Measurements from ENCODE around the gene NACC2. TPM values are rescaled to one million over a fixed set of nuclear protein-coding genes. Genes with fewer than 3 reads are reported as not detected.

The NACC2 gene
- total RNA-seq, 4 donors from 2014 or later: 10.4 to 21.6 (median 12.8) TPM

DNA sequence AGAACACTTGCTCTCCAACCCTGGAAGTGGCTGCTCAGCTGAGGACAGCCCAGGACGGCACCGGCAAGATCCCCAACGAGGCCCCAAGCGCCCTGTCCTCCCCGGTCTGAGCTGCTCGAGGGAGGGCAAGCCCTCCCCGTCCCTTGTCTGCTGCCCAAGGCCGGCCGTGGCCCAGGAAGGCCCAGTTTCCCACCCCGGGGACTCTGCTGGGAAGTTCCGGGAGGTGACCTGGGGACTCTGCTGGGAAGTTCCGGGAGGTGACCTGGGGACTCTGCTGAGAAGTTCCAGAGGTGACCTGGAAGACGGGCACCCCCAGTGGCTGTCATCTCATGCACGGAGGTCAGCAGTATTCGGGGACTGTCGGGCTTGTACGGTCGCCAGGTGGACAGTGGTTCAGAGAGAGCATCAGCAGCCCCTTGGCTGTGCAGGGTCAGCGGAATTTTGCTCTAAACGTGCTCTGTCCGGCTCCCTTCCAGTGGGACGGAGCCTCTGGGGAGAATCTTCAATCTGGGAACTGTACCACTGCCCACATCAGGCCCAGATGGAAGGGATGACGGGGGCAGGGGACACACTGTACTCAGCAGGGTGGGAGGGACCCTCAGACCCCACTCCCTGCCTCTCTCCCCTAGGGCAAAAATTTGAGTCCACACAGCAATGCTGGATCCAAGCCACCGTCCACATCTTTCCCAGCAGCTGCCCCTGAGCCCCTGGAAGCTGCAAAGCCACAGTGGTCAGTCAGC, 7.2 kb downstream of the NACC2 start:
- WGBS, 2 donors: 58 to 85% methylated on average over 6 to 7 of the region's 24 CpGs
- Histone ChIP-seq H3K9me3 (no peaks in the 10 kb centered on the region), H3K4me1 (peaks cover 18 to 88% (median 70%) of the 10 kb centered on the region in 3 donors), H3K4me3 (no peak overlapping the region), H3K27me3 (no peaks in the 10 kb centered on the region), H3K36me3 (peaks cover 0 to 18% (median 0%) of the 10 kb centered on the region in 3 donors), H3K27ac (peak overlapping the region in 3 of 4 donors; percentile 23 to 97 (median 37))
- intact Hi-C loops (cut with DNase I): no loop called here
- TF ChIP-seq POLR2A (IDR thresholded peaks at IDR 0.05): no peak
- no peak for DNase-seq

DNA sequence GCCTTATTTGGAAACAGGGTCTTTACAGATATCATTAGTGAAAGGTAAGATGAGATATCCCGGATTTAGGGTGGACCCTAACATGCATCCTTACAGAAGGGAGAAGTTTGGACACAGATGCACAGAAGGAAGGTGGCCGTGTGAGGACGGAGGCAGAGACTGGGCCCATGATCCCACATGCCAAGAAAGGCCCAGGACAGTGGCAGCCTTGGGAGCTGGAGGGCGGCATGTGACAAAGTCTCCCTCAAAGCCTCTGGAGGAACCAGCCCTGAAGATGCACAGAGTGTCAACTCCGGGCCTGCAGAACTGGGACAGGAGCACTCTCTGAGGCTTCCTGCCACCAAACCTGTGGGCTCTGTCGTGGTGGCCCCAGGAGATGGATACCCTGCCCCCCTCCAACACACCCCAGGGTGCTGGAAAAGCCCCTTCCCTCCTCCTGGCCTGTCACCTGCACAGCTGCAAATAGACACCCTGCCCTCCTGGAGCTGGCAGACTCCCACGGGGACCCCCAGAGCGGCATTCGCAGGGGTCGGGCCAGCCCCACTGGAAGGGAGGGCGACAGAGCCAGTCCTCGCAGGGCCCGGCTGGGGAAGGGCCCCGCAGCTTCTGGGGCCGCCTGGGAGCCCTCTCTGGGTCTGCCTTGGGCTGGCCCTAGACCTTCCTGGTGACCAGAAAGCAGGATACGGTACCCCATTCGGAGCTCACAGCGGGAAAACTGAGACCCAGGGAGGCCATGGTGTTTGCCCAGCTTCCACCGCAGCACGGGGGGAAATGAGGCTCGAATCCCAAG, 7.9 kb downstream of the NACC2 start:
- DNase-seq: no peak

DNA sequence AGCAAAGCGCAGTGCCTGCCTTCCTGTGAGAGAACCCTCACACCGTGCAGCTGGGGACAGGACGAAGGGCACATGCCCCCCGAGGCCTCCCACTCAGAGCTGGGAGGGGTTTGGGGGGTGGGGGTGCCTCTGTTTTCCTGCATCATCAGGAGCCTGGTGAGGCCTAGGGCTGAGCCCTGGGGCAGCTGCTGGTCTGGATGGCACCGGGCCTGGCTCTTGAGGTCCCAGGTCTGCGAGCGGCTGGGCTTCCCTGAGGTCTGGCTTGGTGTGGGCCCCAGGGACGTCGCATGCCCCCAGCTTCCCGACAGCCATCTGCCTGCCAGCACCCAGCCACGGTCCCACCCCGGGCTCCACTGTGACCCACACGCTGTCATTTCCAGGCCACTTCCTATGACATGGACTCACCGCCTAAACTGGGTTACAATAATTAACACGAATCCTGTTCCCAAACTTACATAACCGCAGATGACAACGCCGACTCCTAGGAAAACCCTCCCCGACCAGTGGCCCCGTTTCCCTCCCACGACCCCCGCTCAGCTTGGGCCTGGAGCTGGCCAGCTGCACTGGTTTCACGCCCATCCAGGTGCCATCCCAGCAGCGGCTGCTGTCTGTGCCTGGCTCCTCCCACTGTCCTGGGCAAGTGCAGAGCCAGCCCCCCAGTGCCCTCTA, 8.7 kb downstream of the NACC2 start:
- intact Hi-C loops (cut with DNase I): no loop called here
- Histone ChIP-seq H3K4me3 (no peak overlapping the region), H3K4me1 (peaks cover 21 to 88% (median 64%) of the 10 kb centered on the region in 3 donors), H3K27me3 (no peaks in the 10 kb centered on the region), H3K9me3 (no peaks in the 10 kb centered on the region), H3K36me3 (peaks cover 0 to 22% (median 0%) of the 10 kb centered on the region in 3 donors), H3K27ac (peak overlapping the region; percentile 10 to 57 (median 38))
- 67 to 75% methylated on average over 10 to 16 of the region's 24 CpGs for WGBS, 2 donors
- no peak for DNase-seq
- TF ChIP-seq, protein P1, sequence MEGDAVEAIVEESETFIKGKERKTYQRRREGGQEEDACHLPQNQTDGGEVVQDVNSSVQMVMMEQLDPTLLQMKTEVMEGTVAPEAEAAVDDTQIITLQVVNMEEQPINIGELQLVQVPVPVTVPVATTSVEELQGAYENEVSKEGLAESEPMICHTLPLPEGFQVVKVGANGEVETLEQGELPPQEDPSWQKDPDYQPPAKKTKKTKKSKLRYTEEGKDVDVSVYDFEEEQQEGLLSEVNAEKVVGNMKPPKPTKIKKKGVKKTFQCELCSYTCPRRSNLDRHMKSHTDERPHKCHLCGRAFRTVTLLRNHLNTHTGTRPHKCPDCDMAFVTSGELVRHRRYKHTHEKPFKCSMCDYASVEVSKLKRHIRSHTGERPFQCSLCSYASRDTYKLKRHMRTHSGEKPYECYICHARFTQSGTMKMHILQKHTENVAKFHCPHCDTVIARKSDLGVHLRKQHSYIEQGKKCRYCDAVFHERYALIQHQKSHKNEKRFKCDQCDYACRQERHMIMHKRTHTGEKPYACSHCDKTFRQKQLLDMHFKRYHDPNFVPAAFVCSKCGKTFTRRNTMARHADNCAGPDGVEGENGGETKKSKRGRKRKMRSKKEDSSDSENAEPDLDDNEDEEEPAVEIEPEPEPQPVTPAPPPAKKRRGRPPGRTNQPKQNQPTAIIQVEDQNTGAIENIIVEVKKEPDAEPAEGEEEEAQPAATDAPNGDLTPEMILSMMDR (IDR thresholded peaks at IDR 0.05): no peak
- no peak for TF ChIP-seq POLR2A (IDR thresholded peaks at IDR 0.05)

More for the DNA sequence above, 7.9 kb downstream of the NACC2 start:
- peaks cover 14 to 88% (median 64%) of the 10 kb centered on the region in 3 donors for H3K4me1 ChIP-seq
- H3K36me3 ChIP-seq: peaks cover 0 to 22% (median 0%) of the 10 kb centered on the region in 3 donors
- intact Hi-C loops (cut with DNase I): no loop called here
- TF ChIP-seq, protein P1 (IDR thresholded peaks at IDR 0.05): no peak
- H3K27me3 ChIP-seq: no peaks in the 10 kb centered on the region
- H3K27ac ChIP-seq: peak overlapping the region in 3 of 4 donors; percentile 37 to 97 (median 56)
- H3K9me3 ChIP-seq: no peaks in the 10 kb centered on the region
- no peak overlapping the region for H3K4me3 ChIP-seq
- WGBS, 2 donors: 84 to 86% methylated on average over 1 to 6 of the region's 21 CpGs

DNA sequence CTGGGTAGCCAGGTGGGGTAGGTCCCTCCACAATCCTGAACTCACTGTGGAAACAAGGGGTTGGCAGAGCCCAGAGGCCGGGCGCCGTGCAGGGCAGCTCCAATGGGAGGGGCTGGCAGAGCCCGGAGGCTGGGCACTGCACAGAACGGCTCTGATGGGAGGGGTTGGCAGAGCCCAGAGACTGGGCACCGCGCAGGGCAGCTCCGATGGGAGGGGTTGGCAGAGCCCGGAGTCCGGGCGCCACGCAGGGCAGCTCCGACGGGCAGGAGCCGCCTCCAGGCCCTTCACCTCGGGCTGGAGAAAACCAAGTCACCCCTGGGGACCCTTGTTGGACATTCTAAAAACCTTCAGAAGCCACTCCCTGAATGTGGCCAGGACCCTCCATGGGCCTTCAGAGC, 9.3 kb downstream of the NACC2 start:
- 18 to 20% methylated on average over 3 to 4 of the region's 16 CpGs for WGBS, 2 donors
- intact Hi-C loops (cut with DNase I): no loop called here
- no peaks in the 10 kb centered on the region for H3K9me3 ChIP-seq
- H3K36me3 ChIP-seq: peaks cover 0 to 22% (median 0%) of the 10 kb centered on the region in 3 donors
- no peak for TF ChIP-seq POLR2A (IDR thresholded peaks at IDR 0.05)
- TF ChIP-seq, protein P1 (IDR thresholded peaks at IDR 0.05): no peak
- no peaks in the 10 kb centered on the region for H3K27me3 ChIP-seq
- H3K27ac ChIP-seq: peak overlapping the region; percentile 10 to 57 (median 38)
- no peak for DNase-seq
- H3K4me3 ChIP-seq: no peak overlapping the region
- peaks cover 21 to 88% (median 59%) of the 10 kb centered on the region in 3 donors for H3K4me1 ChIP-seq

DNA sequence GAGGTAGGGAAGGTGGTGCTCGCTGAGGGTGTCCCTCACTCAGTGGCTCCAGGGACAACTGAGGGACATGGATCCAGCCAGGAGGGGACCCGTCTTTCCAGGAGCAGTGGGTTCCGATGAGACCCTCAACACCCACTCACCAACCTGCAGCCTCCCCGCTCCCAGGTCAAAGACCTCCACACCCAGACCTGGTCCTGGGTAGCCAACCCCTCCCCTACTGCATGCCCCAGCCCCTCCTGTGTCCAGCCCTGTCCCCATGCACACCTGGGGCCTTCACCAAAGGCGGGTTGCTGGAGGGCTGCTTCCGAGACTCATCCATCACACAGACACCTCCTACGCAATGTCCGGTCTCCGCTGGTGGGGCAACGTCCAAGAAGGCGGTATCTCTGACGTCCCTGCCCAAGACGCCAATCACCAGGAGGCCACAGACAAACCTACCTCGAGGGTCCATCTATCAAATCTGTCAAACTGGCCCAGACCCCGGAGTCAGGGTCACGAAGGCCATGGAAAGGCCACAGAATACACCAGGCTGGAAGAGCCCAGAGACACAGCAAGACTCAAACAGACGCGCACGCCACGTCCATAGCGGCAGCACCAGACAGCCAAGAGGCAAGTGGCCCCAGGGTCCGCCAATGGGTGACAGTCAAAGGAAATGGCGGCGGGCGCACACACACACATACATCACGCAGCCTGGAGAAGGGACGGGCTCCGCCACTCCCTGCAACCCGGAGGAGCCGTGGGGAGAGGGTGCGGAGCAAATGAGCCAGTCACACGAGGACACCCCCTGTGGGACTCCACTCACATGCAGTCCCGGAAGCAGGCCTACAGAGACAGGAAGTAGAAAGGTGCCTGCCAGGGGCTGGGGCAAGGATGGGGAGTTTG, 10.8 kb downstream of the NACC2 start:
- 79 to 92% methylated on average over 12 to 18 of the region's 33 CpGs for WGBS, 2 donors
- peaks cover 0 to 22% (median 0%) of the 10 kb centered on the region in 3 donors for H3K36me3 ChIP-seq
- no peak for DNase-seq
- no peaks in the 10 kb centered on the region for H3K9me3 ChIP-seq
- TF ChIP-seq POLR2A (IDR thresholded peaks at IDR 0.05): no peak
- TF ChIP-seq, protein P1 (IDR thresholded peaks at IDR 0.05): no peak
- peaks cover 27 to 88% (median 53%) of the 10 kb centered on the region in 3 donors for H3K4me1 ChIP-seq
- peak overlapping the region in 1 of 4 donors; percentile 2 for H3K27ac ChIP-seq
- H3K4me3 ChIP-seq: no peak overlapping the region
- no peaks in the 10 kb centered on the region for H3K27me3 ChIP-seq
- intact Hi-C loops (cut with DNase I): no loop called here
